BE2C (cell line): ENCODE results near the gene DNAH7.

Experiments
- DNase-seq: peaks from one replicate; pipeline ENCODE4 v3.0.0-alpha.2; 2020
- H3K27me3 ChIP-seq: fragments of 250-450 bp; sonication (Bioruptor Pico); 2 replicates; pipeline ENCODE4 v1.5.1; 2020; ENCODE audit warnings: mild to moderate bottlenecking
- H3K36me3 ChIP-seq: fragments of 250-450 bp; sonication (Bioruptor Pico); 2 replicates; pipeline ENCODE4 v1.5.1; 2020; ENCODE audit warnings: mild to moderate bottlenecking
- H3K4me1 ChIP-seq: fragments of 250-450 bp; sonication (Bioruptor Pico); 2 replicates; pipeline ENCODE4 v1.5.1; 2020
- H3K4me3 ChIP-seq: 2 replicates; pipeline ENCODE4 v1.5.1; 2011; ENCODE audit warnings: low read depth, low read length
- H3K9me3 ChIP-seq: fragments of 250-450 bp; sonication (Bioruptor Pico); 2 replicates; pipeline ENCODE4 v1.5.1; 2020
- CTCF ChIP-seq: IDR thresholded peaks from 2 replicates; pipeline ENCODE4 v1.5.1; 2012; ENCODE audit warnings: mild to moderate bottlenecking, low read depth, low read length

DNAH7 gene

GRCh38 chr2:195838002-195838401 is 230.6 kb downstream of the DNAH7 start:
- H3K36me3 ChIP-seq = no peaks in the 10 kb centered on the region
- no peak for TF ChIP-seq CTCF
- DNase-seq = no peak
- no peak overlapping the region for H3K4me3 ChIP-seq
- H3K4me1 ChIP-seq = no peaks in the 10 kb centered on the region
- H3K27me3 ChIP-seq = peaks cover 2% of the 10 kb centered on the region; the same call in 1 of the 2 replicates
- H3K9me3 ChIP-seq = no peaks in the 10 kb centered on the region

GRCh38 chr2:195836002-195836401 is 232.6 kb downstream of the DNAH7 start:
- H3K36me3 ChIP-seq = no peaks in the 10 kb centered on the region
- no peak for DNase-seq
- no peak for TF ChIP-seq CTCF
- no peak overlapping the region for H3K4me3 ChIP-seq
- no peaks in the 10 kb centered on the region for H3K9me3 ChIP-seq
- 0 out of 2 replicates have a peak, but pooled peaks cover 2% of the 10 kb centered on the region for H3K27me3 ChIP-seq
- H3K4me1 ChIP-seq = no peaks in the 10 kb centered on the region

GRCh38 chr2:195834836-195835235 is 233.8 kb downstream of the DNAH7 start:
- no peaks in the 10 kb centered on the region for H3K9me3 ChIP-seq
- no peaks in the 10 kb centered on the region for H3K4me1 ChIP-seq
- H3K27me3 ChIP-seq = no peaks in the 10 kb centered on the region
- TF ChIP-seq CTCF = no peak
- H3K36me3 ChIP-seq = no peaks in the 10 kb centered on the region
- H3K4me3 ChIP-seq = no peak overlapping the region
- DNase-seq = no peak

GRCh38 chr2:195830968-195831950 is 237.4 kb downstream of the DNAH7 start:
- H3K27me3 ChIP-seq = no peaks in the 10 kb centered on the region
- no peak for DNase-seq

GRCh38 chr2:195824478-195824877 is 244.2 kb downstream of the DNAH7 start:
- H3K27me3 ChIP-seq = no peaks in the 10 kb centered on the region

More at GRCh38 chr2:195830968-195831950, 237.4 kb downstream of the DNAH7 start:
- Histone ChIP-seq H3K4me3 (no peak overlapping the region), H3K4me1 (no peaks in the 10 kb centered on the region), H3K36me3 (no peaks in the 10 kb centered on the region), H3K9me3 (no peaks in the 10 kb centered on the region)
- TF ChIP-seq CTCF = no peak

More at GRCh38 chr2:195824478-195824877, 244.2 kb downstream of the DNAH7 start:
- no peak for DNase-seq
- Histone ChIP-seq H3K9me3 (no peaks in the 10 kb centered on the region), H3K36me3 (no peaks in the 10 kb centered on the region), H3K4me3 (no peak overlapping the region), H3K4me1 (no peaks in the 10 kb centered on the region)
- no peak for TF ChIP-seq CTCF
